ENCODE measurements around the gene STK24.
"Not testable (repeated sequence)": the region's sequence is repeated elsewhere in the genome, so short reads cannot be mapped to it uniquely, and the experiment has no call there.

Gene STK24

DNA sequence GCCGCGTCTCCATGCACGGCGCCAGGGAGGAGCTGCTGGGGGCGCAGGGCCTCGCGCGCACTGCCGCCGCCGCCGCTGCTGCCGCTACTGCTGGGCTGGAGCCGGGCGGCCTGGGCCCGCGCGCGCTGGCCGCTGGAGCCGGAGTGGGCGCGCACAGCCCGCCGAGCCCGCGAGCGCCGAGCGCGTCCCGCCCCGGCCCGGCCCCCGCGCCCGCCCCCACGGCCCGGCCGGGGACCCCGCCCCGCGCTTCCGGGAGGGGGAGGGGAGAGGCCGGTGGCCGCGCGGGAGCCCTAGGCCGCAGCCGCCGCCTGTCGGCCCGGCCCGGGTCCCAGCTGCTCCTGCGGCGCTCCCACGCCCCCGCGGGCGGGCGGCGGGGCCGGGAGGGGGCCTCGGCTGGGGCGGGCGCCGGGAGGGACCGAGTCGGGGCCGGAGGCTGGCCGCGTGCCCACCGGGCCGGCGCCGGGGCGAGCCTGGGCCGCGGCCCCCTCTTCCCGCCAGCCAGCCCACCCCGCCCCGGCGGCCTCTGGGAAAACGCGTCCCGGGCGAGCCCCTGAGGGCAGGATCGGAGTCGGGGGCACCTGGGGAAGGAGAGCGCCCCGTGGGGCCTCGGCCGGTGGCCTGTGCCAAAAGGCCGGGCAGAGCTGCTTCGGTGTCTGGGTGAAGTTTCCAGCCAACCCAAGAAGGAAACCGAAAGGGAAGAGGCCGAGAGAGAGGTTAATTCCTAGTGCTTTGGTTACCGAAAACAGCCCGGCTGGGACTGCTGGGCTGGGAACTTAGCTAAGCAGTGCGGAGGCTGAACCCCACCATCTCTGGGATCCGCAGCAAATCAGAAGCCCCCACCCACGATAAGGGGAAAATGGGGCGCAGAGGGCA, at the start of gene STK24:
TSS of gene STK24 (minus strand) at position 145 of the 873 bp plus-strand sequence. CDS start 321 bp downstream, outside the sequence.
- peak; percentile 25 to 54 for DNase-seq

GRCh38 chr13:98626298-98626935, 49.5 kb upstream of the STK24 start:
- DNase-seq, result peak in 1 of 2 experiments; percentile 35

- DNase-seq, result not testable (repeated sequence)
Measured at GRCh38 chr13:98624589-98624988, 47.7 kb upstream of the STK24 start.

- no peak for DNase-seq
Measured at GRCh38 chr13:98622931-98623331, 46.0 kb upstream of the STK24 start.

GRCh38 chr13:98619556-98619955, 42.6 kb upstream of the STK24 start:
- DNase-seq, result no peak

GRCh38 chr13:98615595-98615994, 38.7 kb upstream of the STK24 start:
- DNase-seq, result not testable (repeated sequence)

- DNase-seq, result no peak
Measured at GRCh38 chr13:98613591-98613990, 36.7 kb upstream of the STK24 start.

- no peak for DNase-seq
Measured at GRCh38 chr13:98609756-98610155, 32.8 kb upstream of the STK24 start.

DNA sequence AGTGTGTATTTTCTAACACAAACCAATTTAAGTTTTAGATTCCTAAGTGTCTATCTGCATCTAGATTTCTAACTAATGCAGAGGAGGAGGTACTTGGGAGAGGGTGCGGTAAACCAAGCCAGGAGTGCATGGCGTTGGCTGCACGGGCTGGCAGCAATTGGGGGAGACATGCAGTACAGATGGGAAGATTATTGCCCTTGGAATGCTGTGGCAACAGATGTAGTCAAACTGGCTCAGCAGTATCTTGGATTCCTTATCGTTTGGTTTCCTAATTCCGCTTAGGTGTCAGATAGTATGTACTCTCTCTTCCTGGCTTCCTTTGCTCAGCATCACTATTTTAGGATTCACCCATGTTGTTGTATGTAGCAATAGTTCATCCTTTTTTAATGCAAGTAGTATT, 29.4 kb upstream of the STK24 start:
- no peak for DNase-seq

DNA sequence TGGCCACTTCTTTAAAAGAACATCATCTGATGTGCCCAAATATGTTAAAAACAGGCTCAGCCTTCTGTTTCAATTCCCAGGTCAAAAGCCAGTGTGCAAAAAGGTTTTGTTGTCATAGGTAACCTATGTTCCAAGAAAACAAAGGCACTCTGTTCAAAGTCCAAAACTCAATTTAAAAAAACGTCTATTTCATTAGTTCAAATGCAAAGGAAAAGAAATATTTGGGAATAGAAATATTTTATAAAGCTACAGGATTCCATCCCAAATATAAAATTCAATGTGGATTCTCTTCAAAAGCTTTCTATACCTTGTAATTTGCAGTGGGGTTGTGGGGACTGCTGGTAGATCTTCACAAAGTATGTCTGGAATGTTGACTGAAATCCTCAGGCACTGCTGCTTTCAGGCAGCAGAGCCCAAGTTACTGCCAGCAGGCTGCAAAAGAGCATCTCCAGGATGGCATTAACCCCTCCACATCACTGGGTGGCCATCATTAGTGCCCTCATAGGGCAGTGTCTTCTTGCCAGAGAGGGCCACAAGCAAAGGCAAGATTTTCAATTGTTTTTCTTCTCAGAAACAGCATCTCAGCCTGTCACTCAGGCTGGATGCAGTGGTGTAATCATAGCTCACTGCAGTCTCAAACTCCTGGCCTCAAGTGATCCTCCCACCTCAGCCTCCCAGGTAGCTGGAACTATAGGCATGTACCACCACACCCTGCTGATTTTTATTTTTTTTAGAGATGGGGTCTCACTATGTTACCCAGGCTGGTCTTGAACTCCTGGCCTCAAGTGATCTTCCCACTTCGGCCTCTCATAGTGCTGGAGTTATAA, 22.8 kb upstream of the STK24 start:
- DNase-seq, result no peak

GRCh38 chr13:98598043-98598442, 21.1 kb upstream of the STK24 start:
- no peak for DNase-seq

GRCh38 chr13:98595134-98595533, 18.2 kb upstream of the STK24 start:
- no peak for DNase-seq

- no peak for DNase-seq
Measured at GRCh38 chr13:98592362-98592732, 15.4 kb upstream of the STK24 start.

- no peak for DNase-seq
Measured at GRCh38 chr13:98591721-98592361, 14.9 kb upstream of the STK24 start.

DNA sequence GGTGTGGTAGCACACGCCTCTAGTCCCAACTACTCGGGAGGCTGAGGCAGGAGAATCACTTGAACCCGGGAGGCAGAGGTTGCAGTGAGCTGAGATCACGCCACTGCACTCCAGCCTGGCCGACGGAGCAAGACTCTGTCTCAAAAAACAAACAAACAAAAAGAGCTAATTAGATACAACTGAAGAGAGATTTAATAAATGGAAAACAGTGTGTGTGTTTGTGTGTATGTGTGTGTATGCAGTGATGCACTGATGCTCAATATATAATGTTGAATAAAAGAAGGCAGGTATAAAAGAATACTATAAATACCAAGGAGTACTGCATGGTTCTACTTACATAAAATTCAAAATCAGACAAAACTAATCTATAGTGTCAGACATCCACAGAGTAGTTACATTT, 13.6 kb upstream of the STK24 start:
- not testable (repeated sequence) for DNase-seq

DNA sequence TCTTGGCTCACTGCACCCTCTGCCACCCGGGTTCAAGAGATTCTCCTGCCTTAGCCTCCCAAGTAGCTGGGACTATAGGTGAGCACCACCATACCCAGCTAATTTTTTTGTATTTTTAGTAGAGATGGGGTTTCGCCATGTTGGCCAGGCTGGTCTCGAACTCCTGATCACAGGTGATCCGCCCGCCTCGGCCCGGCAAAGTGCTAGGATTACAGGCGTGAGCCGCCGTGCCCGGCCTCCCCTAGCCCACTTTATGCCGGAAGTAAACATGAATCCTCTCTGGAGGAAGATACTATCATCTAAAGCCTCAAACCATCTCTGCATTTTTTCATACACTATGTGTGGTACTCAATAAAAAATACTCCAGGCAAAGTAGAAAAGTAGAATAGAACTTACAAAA, 12.6 kb upstream of the STK24 start:
- not testable (repeated sequence) for DNase-seq

GRCh38 chr13:98586400-98587345, 9.8 kb upstream of the STK24 start:
- DNase-seq, result no peak

DNA sequence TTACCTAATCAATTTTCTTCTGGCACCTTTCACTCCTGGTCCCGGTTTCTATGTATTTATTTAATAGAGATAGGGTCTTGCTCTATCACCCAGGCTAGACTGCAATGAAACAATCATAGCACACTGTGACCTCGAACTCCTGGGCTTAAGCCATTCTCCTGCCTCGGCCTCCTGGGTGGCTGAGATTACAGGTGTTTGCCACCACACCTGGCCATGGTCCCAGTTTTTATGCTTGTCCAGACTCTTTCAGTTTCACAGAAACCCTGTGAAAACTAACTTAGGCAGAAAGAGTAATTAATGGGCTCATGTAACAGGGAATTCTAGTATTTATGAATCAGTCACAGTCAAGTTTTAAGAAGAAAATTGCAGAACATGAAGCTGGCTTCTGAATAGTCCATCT, 9.0 kb upstream of the STK24 start:
- no peak for DNase-seq

- DNase-seq, result no peak
Measured at GRCh38 chr13:98585398-98585754, 8.5 kb upstream of the STK24 start.

- no peak for DNase-seq
Measured at GRCh38 chr13:98584668-98585397, 7.9 kb upstream of the STK24 start.

GRCh38 chr13:98582947-98583346, 6.0 kb upstream of the STK24 start:
- no peak for DNase-seq
